Left lung (tissue), 10 donors: Measurements from ENCODE around the gene TMEM244. TPM values are rescaled to one million over a fixed set of nuclear protein-coding genes. Genes with fewer than 3 reads are reported as not detected.

ENCODE experiments used
- ATAC-seq: fragments of 200-7000 bp; cut with Tn5 transposase; one replicate; pipeline ENCODE4 v1.9.1; 2020; ENCODE audit warnings: moderate library complexity
- DNase-seq, 4 donors: peaks; one replicate each; pipeline ENCODE4 v3.0.0-alpha.2; 2013 to 2020
- H3K27ac ChIP-seq, 2 donors: fragments of 200-600 bp; sonication (generic) in 1 of 2; one replicate each; pipeline versions ENCODE4 v1.5.0 to v1.8.0; 2020 to 2021
- H3K27me3 ChIP-seq, 2 donors: fragments of 200-600 bp; sonication (generic) in 1 of 2; one replicate each; pipeline versions ENCODE4 v1.5.0 to v1.8.0; 2020 to 2021
- H3K36me3 ChIP-seq, 2 donors: fragments of 200-600 bp; sonication (generic) in 1 of 2; one replicate each; pipeline versions ENCODE4 v1.5.0 to v1.8.0; 2020 to 2021
- H3K4me1 ChIP-seq, 2 donors: fragments of 200-600 bp; one replicate each; pipeline ENCODE4 v1.8.0; 2021
- H3K4me3 ChIP-seq, 2 donors: fragments of 200-600 bp; sonication (generic) in 1 of 2; one replicate each; pipeline versions ENCODE4 v1.5.0 to v1.8.0; 2020 to 2021; ENCODE audit warnings: mild to moderate bottlenecking in 1 of 2
- H3K9me3 ChIP-seq, 2 donors: fragments of 200-600 bp; sonication (generic) in 1 of 2; one replicate each; pipeline versions ENCODE4 v1.5.0 to v1.8.0; 2020 to 2021
- intact Hi-C, 2 donors: fragments of 100-400 bp; cut with DNase I; formaldehyde crosslinking; loops; one replicate each; pipeline versions ENCODE4 v1.11.2 to v1.14.2; 2022
- polyA plus RNA-seq, 6 donors: library from polyadenylated mRNA; unstranded; fragments of 120-200 nt; gene quantifications; one replicate each; pipeline ENCODE4 v1.2.1, GENCODE V29; 2013; ENCODE audit not compliant: insufficient read length in 6 of 6
- total RNA-seq, 2 donors: library from RNA; stranded (reverse); fragmentation: NEBNext Ultra II Directional; extraction: Animal tissue kit (Norgen Biotek cat#: 25700); gene quantifications; one replicate each; pipeline ENCODE4 v1.2.1, GENCODE V29; 2021
- TF ChIP-seq, protein P1 (sequence below), 2 donors: fragments of 200-600 bp; sonication (generic) in 1 of 2; IDR thresholded peaks; one replicate each; pipeline versions ENCODE4 v1.5.0 to v1.8.0; 2021; ENCODE audit warnings: antibody characterized with exemption in 2 of 2
- donor health status: DM: no; HTN: yes; CAD: no.
- donor health status: DM: no; HTN: no; CAD: no.

The TMEM244 gene
- total and polyA plus RNA-seq, 8 donors, result not detected

DNA sequence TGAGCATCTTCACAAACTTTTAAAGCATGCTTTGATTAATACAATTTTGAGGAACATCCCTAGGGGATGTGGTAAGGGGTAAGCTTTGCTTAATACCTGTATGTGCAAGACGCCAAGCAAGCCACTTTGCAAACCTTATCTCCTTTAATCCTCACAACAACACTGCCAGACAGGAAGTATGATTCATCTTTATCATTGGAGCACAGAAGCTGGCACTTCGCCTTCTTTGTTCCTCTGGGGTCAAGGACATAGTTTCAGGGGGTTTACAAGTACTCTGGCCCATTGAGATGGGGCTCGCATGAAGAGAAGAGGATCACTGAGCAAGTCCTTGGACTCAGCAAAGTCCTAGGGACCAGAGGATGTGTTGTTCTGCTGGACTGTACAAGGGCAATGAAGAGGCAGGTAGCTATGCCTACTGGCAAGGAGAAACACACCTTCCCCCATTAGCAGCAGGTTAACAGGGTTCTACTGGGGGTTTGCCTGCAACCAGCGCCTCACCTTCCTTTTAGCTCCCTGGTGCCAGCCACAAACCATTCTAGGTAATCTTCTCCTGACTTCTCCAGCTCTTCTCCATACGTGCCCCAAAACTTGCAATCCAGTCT lies 8.8 kb downstream of the TMEM244 start:
- Histone ChIP-seq H3K36me3 (no peaks in the 10 kb centered on the region), H3K27ac (no peak overlapping the region), H3K9me3 (peaks cover 0 to 3% of the 10 kb centered on the region in 2 donors), H3K4me1 (no peaks in the 10 kb centered on the region), H3K27me3 (no peaks in the 10 kb centered on the region), H3K4me3 (no peak overlapping the region)
- TF ChIP-seq, protein P1, sequence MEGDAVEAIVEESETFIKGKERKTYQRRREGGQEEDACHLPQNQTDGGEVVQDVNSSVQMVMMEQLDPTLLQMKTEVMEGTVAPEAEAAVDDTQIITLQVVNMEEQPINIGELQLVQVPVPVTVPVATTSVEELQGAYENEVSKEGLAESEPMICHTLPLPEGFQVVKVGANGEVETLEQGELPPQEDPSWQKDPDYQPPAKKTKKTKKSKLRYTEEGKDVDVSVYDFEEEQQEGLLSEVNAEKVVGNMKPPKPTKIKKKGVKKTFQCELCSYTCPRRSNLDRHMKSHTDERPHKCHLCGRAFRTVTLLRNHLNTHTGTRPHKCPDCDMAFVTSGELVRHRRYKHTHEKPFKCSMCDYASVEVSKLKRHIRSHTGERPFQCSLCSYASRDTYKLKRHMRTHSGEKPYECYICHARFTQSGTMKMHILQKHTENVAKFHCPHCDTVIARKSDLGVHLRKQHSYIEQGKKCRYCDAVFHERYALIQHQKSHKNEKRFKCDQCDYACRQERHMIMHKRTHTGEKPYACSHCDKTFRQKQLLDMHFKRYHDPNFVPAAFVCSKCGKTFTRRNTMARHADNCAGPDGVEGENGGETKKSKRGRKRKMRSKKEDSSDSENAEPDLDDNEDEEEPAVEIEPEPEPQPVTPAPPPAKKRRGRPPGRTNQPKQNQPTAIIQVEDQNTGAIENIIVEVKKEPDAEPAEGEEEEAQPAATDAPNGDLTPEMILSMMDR (IDR thresholded peaks at IDR 0.05), result no peak
- DNase-seq (no peak), ATAC-seq (no peak)
- intact Hi-C loops, result no loop called here

DNA sequence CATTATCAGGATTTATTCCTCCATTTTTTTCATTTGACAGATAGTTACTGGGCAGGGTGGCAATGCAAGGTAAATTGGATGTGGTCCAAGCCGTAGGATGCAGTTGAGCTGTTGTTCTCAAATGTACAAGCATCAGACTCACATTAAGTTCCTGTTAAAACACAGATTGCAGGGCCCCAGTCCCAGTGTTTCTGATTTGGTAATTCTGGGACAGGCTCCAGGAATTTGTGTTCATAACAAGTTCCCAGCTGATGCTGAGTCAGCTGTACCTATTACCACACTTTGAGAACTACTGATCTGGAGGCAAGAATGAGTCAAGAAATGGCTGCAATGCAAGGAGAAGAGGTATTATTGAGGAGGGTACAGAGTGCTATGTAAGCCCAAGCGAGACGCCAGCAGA lies 11.7 kb downstream of the TMEM244 start:
- H3K27me3 ChIP-seq, result no peaks in the 10 kb centered on the region
- intact Hi-C loops, result no loop called here
- ATAC-seq (no peak), DNase-seq (no peak)
- H3K36me3 ChIP-seq, result no peaks in the 10 kb centered on the region
- no peaks in the 10 kb centered on the region for H3K9me3 ChIP-seq
- H3K4me3 ChIP-seq, result no peak overlapping the region
- H3K27ac ChIP-seq, result no peak overlapping the region
- TF ChIP-seq, protein P1 (IDR thresholded peaks at IDR 0.05), result no peak
- H3K4me1 ChIP-seq, result no peaks in the 10 kb centered on the region

DNA sequence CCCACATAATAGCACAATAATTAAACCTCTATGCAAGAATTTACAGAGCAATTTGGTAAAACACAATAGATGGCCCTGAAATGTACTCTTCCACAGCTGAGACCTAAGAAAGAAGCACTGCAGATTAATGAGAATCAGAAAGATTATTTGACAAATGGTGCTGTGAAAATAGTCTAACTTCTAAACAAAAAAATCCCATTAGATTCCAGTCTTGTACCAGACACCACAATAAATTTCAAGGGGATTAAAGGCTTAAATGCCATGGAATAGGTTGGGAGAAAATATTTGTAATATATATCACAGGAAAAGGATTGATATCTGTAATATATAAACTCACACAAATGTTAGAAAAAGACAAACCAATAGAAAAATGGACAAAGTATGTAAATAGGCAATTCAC lies 14.4 kb downstream of the TMEM244 start:
- Histone ChIP-seq H3K27me3 (no peaks in the 10 kb centered on the region), H3K9me3 (no peaks in the 10 kb centered on the region), H3K36me3 (no peaks in the 10 kb centered on the region), H3K4me1 (no peaks in the 10 kb centered on the region), H3K27ac (no peak overlapping the region), H3K4me3 (no peak overlapping the region)
- intact Hi-C loops, result no loop called here
- DNase-seq (no peak), ATAC-seq (no peak)
- TF ChIP-seq, protein P1 (IDR thresholded peaks at IDR 0.05), result no peak

DNA sequence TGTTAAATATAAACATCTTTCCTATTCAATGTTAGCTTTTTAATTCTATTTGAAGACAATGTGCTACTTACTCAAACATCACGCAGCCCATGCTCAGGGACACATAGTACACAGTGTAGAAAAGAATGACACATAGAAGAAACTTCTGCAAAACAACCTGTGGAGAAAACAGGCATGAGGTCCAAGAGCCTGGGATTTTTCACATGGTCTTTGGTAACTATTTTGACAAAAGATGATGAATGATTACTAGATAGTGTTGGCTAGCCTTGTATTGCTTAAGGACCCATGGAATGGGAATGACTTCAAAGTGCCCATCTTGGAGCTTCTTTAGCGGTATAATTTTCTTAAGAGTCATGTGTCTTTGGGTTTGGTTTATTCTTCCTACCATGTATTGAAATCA lies 15.4 kb downstream of the TMEM244 start:
- TF ChIP-seq, protein P1 (IDR thresholded peaks at IDR 0.05), result no peak

DNA sequence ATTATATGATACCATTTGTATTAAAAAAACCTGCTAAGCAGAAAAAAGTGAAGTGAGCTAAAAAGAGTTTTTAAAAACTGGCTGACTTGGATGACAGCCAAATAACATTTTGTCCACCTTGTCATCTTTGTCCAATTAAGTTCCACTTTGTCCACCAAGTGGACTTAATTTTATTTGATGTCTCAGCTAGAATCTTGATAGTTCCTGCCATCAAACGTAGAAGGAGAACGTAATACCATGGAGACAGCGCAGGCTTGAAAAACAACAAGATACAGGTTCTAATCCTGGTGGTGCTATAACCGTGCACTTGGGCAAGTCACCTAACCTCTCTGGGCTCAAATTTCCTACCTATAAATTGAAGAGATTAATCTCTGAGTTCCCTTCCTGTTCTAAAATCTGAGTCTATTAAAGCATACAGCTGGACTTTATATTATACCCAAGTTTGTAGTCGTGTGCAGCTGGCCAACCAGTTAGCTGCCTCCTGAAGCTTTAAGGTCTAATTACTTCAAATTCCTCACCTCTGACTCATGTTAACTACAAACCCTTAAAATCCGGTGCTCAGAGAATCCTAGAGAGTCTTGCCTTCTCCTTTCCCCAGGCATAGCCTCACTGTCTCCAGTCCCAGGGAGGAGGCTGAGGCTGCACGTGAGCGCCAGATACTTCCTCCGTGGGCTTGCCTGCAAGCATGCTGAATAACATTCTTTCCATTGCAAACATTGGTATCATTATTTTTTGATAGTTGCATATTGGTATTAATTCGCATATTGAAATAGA lies 16.8 kb downstream of the TMEM244 start:
- H3K4me1 ChIP-seq, result no peaks in the 10 kb centered on the region
- DNase-seq (no peak), ATAC-seq (peak; percentile 46)
- no peaks in the 10 kb centered on the region for H3K9me3 ChIP-seq
- no peaks in the 10 kb centered on the region for H3K36me3 ChIP-seq
- H3K27ac ChIP-seq, result no peak overlapping the region
- no peak overlapping the region for H3K4me3 ChIP-seq
- no peaks in the 10 kb centered on the region for H3K27me3 ChIP-seq
- TF ChIP-seq, protein P1 (IDR thresholded peaks at IDR 0.05), result no peak
- intact Hi-C loops, result no loop called here

More for the DNA sequence above, 15.4 kb downstream of the TMEM244 start:
- no peaks in the 10 kb centered on the region for H3K27me3 ChIP-seq
- intact Hi-C loops, result no loop called here
- no peak for ATAC-seq
- H3K4me3 ChIP-seq, result no peak overlapping the region
- H3K27ac ChIP-seq, result no peak overlapping the region
- H3K36me3 ChIP-seq, result no peaks in the 10 kb centered on the region
- no peak for DNase-seq
- H3K9me3 ChIP-seq, result no peaks in the 10 kb centered on the region
- H3K4me1 ChIP-seq, result no peaks in the 10 kb centered on the region
